Ramos (cell line): ENCODE results near the gene MRPL41.
"Not testable (repeated sequence)": the region's sequence is repeated elsewhere in the genome, so short reads cannot be mapped to it uniquely, and the experiment has no call there.

Source experiments
- in situ Hi-C: fragments of 300-500 bp; cut with MboI; formaldehyde crosslinking; loops from one replicate; pipeline ENCODE4 v1.14.3; 2022; ENCODE audit warnings: low sequenced_read_pairs; ENCODE audit not compliant: unreplicated experiment

Gene MRPL41

DNA sequence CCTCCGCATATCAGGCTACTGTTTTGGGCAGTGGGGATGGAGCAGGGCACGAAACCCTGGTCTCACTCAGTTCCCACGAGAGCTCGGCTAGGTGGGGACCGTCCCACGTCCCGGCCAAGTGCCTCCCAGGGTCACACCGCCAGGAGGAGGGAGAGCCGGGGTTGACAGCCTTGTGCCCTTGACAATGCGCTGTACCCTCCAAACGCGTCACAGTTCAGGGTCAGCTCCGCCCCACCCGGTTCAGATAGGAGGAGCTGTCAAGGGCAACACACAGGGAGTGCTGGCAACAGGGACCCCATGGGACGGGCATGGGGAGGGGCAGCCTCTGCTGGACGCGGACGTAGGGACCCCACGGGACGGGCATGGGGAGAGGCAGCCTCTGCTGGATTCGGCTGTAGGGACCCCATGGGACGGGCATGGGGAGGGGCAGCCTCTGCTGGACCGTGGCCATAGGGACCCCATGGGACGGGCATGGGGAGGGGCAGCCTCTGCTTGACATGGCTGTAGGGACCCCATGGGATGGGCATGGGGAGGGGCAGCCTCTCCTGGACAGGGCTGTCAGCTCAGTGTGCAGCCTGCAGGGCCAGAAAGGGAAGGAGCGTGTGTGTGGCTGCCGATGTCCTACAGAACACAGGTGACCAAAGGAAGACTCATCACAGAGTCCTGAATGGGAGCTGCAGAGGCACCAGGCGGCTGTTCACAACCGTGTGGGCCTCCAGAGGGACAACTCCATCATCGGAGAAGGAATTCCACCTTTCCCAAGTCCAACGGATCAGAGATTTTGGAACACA, 30.9 kb upstream of the MRPL41 start:
- in situ Hi-C loops, result loop anchor here (10.0 kb wide), 1 partner anchor 226 kb away; no protein-coding TSS in a partner anchor

DNA sequence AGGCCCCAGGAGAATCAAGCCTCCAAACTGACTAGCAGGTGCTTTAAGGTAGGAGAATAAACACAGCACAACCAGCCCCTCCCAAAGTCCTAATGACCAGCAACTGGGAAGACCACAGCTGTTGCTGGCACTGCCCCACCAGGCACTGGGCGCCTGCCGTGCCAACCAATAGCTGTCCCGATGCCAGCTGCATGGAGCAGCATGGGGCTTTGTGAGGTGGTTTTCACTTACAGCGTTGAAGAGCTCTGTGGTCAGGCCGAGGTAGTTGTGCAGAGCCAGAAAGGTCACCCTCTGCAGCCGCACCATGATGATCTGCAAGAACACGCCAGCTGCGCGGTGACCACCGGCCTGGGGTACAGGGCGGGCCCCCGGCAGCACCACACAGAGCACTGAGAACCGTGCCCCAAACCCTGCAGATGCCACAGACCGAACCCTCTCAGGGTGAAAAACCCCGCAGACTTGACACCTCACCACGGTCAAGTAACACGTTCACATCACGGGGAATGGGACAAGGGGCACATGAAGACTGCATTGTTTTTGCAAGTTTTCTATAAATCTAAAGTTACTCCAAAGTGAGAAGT, 30.2 kb upstream of the MRPL41 start:
- in situ Hi-C loops, result loop anchor here (10.0 kb wide), 1 partner anchor 227 kb away; no protein-coding TSS in a partner anchor

DNA sequence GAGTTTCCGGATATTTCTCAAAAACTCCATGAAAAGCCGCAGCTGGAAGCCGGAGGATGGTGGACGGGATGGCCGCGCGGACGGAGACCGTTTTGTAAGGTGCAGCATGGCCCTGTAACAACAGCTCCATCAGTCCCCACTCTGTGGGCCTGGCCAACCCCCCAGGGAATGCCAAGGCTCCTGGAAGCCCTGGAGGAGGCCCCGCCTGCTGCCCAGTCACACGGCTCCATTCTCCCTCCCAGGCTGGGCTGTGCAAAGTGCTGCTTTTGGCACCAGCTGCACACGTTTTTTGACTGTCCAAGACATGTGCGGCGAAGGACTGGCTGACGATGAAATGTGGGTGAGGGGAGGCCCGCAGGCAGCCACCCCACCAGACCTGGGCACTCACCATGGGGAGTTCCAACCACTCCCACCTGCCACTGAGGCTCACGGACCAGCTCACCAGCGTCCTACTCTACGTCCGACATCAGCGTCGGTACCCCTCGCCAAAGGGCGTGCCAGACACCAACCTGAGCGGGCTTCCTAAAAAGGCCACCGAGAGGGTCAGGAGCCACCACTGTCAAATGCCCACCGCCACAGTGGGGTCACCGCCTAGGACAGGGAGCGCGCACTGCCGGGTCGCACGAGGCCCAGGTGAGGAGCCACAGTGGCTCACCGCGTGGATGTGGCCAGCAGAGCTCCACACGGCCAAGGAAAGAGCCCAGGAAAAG, 28.8 kb upstream of the MRPL41 start:
- in situ Hi-C loops, result loop anchor here (10.0 kb wide), 1 partner anchor 228 kb away; no protein-coding TSS in a partner anchor

DNA sequence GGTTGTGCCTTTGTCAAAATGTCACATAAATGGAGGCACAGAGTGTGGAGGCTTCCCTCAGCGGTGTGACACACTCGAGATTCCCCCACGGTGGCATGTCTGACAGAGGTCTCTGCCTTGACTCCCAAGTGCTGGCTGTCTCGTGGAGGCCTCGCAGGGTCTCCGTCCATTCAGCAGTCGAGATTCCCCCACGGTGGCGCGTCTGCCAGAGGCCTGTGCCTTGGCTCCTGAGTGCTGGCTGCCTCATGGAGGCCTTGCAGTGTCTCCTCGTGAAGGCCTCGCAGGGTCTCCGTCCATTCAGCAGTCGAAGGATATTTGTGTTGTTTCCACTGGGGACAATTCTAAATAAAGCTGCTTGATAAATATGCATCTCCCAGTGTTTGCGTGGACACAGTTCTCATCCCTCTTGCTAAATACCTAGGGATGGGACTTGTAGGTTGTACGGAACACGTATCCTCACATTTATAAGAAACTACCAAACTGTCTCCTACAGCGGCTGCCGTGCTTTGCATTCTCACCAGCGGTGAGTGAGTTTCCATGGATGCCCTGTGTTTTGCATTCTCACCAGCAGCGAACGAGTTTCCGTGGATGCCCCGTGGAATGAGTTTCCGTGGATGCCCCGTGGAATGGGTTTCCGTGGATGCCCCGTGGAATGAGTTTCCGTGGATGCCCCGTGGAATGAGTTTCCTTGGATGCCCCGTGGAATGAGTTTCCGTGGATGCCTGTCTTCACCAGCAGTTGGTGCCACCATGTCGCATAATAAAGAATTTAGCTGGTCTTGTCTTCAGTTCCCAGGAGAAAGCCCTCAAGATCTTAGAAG, 27.3 kb upstream of the MRPL41 start:
- in situ Hi-C loops, result loop anchor here (10.0 kb wide), 1 partner anchor 230 kb away; no protein-coding TSS in a partner anchor

DNA sequence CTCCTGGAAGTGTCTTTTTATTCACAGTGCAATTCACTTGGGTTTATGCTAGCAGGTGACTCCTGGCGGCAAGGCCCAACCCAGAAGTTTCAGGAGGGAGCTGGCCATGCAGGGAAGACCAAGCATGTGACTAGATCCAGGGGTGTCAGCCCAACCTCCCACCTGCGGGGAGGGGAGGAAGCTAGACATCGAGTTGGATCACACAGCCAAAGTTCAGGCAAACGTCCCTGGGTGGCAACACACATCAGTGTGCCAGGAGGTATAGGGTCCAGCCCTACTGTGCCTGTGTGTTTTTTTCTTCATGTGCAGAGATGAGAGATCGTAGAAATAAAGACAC, 26.7 kb upstream of the MRPL41 start:
- in situ Hi-C loops, result loop anchor here (10.0 kb wide), 1 partner anchor 230 kb away; no protein-coding TSS in a partner anchor

DNA sequence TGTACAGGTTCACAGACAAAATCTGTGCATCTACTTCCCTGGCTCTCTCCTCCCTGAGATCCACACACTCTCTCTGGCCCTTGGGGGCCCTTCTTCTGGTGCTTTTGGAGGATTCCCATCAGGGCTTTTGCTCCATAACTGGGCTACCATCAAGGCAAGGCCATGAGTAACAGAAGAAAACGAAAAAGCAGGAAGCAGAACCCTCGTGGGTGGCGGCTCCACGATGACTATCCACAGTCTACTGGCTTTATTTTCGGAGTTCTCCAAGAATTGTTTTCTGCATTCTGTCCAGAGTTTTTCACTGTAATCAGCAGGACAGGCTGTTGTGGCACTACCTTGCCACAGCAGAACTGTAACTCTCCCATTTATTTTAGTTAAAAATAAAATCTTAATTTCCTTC, 21.3 kb upstream of the MRPL41 start:
- in situ Hi-C loops, result no loop called here

DNA sequence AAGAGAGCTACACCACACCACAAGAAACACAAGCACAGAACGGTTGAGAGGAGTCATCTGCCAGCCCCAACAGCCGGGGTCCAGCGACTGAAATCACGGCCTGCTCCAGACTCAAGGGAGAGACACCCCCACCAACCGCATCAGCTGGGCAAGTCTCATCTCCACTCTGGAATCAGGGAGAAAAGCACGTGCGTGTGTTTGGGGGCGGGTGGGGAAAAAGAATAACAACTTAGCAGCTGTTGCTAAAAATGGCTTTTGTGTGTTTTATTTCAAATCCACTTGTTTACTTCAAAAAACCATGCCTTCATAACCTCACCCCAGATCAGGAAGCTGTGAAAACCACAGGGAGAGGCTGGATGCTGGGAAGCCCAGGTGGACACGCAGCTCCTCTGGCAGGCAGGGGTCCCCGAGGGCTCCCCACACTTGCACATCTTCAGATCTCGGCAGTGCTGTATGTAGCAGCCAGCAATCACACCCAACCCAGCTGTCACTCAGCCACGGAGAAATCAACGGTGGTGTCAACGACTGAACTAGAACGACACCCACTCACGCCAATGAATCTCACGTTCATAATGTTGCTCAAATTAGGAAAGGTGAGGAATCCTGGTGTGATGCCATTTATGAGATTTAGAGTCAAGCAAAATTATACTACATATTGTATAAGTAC, 20.4 kb upstream of the MRPL41 start:
- in situ Hi-C loops, result no loop called here

DNA sequence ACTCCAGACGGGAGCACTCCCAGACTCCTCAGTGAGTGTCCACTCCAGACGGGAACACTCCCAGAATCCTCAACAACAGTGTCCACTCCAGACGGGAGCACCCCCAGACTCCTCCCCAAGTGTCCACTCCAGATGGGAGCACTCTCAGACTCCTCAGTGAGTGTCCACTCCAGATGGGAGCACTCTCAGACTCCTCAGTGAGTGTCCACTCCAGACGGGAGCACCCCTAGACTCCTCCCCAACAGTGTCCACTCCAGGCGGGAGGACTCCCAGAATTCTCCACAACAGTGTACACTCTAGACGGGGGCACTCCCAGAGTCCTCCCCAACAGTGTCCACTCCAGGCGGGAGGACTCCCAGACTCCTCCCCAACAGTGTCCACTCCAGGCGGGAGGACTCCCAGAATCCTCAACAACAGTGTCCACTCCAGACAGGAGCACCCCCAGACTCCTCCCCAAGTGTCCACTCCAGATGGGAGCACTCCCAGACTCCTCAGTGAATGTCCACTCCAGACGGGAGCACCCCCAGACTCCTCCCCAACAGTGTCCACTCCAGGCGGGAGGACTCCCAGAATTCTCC, 18.7 kb upstream of the MRPL41 start:
- in situ Hi-C loops, result not testable (repeated sequence)

DNA sequence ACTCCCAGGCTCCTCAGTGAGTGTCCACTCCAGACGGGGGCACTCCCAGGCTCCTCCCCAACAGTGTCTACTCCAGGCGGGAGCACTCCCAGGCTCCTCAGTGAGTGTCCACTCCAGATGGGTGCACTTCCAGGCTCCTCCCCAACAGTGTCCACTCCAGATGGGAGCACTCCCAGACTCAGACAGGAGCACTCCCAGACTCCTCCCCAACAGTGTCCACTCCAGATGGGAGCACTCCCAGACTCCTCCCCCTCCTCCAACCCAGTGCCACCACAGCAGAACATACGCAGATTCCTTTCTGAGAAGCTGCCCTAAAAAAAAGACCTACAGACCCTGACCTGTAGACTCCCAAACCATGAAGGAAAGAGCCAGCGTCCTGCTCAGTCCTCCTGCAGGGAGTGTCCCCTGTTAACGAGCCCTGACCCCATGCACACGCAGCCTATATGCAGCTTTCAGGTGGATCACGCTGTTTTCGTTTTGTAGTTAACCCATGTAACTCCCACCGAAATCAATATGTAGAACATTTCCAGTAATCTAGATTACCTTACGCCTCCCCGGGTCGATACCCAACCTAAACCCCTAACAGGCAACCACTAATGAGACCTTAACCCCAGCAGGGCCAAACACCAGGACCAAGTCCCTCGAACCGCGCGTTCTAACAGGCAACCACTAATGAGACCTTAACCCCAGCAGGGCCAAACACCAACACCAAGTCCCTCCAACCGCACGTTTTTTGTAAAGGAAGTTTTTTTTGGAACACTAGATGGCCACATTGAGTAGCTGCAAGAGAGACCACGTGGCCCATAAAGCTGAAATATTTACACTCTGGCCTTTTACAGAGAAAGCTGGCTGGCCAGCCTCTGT, 17.2 kb upstream of the MRPL41 start:
- in situ Hi-C loops, result no loop called here

DNA sequence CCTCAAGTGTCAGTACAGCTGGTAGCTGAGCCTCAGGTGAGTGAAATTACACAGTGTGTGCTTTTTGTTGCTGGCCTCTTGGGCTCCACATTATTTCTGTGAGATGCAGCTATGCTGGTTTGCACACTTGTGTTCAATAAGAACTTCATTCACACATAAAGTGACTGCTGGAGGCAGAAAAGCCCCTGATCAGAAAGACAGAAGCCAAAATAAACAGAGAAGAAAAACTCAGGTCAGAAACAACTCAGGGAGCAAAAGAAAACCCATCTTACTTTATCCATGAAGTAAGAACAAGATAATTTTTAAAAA, 16.6 kb upstream of the MRPL41 start:
- in situ Hi-C loops, result no loop called here

DNA sequence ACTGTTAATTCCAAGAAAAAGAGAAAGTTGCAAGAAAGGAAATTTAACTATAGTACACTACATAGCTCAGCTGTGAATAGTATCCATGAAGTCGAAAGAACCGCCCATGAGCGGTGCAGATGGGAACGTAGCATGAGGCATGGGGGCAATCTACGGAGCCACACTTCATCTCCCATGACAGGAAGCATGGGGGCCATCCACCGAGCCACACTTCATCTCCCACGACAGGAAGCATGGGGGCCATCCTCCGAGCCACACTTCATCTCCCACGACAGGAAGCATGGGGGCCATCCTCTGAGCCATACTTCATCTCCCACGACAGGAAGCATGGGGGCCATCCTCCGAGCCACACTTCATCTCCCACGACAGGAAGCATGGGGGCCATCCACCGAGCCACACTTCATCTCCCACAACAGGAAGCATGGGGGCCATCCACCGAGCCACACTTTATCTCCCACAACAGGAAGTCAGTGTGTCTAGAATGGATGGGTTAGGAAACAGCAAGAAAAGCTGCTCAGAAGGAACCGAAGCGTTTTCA, 15.0 kb upstream of the MRPL41 start:
- in situ Hi-C loops, result not testable (repeated sequence)

DNA sequence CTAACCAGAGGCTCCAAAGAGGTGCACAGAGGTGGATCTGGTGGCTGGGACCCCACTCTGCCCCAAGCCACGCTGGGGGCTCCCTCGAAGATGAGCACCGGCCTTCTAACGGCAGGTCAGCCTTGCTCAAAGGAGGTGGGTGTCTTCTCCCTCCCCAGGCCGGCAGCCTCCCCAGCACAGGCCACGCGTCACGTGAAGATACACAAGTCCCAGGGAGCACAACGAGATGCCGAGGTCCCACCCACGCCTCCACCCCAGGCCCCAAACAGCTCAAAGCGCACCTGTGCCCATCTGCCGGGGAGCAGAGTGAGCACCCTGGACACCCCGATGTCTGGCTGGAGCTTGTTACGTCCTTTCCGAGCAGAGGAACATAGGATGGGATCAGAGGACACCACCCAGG, 13.6 kb upstream of the MRPL41 start:
- in situ Hi-C loops, result no loop called here

DNA sequence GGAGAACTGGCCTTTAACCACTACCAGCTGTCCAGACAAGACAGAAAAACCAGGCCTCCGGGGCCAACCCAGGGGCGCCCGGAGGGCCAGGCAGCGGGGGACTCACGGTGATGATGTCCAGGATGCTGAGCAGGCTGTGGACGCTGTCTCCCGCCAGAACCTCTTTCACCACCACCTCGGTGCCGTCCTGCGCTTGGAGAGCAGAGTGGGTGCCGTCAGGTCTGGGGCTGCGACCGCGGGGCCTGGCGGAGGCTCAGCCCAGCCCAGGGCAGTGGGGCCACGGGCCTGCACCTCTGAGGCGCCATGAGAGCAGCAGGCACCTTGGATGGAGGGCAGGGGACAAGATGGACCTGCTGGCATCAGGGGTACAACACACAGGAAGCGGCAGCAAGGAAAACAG, 11.1 kb upstream of the MRPL41 start:
- in situ Hi-C loops, result no loop called here

DNA sequence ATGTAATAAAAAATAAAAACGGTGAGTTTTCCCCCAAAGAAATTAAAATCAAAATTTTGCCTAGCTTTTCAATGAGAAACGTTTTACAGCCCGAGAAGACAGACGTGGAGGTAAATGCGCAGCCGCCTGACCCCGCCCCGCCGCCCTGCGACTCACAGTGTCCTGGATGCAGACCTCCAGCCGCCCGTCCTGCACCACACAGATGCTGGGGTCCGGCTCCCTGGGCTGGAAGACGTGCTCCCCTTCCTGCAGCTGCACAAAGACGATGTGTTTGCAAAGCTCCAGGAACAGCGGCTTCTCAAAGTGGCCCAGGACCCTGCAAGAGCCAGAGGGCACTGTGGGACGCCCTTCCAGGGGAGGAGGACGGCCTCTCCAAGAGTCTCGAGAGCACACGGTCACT, 9.2 kb upstream of the MRPL41 start:
- in situ Hi-C loops, result no loop called here

DNA sequence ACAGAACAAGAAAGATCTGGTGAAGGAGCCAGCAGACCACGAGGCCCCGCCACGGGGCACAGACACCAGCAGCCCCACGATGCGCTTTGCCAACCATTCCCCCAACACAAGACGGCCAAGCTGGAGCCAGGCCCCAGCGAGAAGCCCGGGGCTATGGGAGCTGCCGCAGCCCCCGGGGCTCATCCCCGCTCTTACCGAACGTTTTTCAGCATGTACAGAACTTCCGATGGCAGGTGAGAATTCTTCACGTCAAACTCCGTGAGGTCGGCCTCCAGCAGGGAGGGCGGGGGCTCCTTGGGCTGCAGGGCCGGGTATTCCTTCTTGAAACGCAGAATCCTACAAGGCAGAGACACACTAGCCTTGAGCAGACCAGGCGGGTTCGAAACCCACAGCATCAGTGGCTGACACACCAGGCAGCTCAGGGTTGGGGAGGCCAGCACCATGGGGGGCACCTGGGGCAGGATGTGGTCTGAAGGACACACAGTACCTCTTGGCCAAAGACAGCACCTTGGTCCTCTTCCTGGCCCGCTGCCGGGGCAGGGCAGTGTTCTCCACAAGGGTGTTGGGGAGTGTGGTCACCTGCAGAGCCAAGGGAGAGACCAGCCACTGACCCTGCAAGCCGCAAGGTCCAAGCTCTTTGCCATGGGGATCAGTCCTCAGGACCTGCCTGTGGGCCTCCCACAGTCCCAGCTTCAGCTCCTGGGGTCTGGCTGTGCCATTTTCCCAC, 8.3 kb upstream of the MRPL41 start:
- in situ Hi-C loops, result no loop called here

DNA sequence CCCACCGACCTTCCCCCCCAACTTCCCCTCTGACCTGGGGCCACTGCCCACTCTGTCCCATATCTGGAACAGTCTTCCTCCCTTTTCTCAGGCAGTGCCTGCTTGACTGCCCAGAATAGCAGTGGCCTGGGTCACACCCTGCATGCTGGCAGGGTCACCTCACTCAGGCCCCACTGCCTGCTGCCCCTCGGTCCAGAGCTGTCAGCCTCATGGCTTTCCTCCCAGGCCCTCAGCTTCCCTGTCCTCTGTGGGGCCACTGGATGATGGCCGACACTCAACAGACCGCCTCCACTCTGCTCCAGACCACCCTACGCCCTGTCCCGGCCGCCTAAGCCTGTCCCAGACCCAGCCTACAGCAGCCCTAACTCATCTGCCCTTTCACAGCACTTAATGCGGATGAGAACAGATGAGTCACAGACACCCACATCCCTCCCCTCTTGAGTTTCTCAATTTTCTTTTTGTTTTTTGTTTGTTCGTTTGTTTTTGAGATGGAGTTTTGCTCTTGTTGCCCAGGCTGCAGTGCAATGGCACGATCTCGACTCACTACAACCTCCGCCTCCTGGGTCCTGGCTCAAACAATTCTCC, 7.4 kb upstream of the MRPL41 start:
- in situ Hi-C loops, result no loop called here

DNA sequence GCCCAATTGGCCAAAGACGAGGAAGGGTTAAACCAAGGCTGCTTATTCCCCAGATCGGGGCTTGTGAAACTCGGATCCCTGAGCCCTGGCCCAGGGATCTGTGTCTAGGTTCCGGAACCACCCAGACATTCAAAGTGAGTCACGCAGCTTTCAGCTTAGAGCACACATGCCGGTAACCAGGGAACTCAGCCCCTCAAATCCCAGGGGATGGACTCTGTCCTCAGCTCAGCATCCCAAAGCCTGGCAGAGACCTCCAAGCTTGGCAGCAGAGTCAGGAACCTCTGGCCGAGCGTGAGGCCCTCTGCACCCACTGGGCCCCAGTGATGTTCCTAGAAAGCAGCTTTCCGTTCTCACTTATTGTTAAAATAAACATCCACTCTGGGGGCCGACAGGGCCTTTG, 6.6 kb upstream of the MRPL41 start:
- in situ Hi-C loops, result no loop called here
